Iris pigment epithelial cell (primary cell): ENCODE data around the gene NAGLU.
A peak's percentile ranks its signal among the peaks of the same experiment; 100 is the strongest.
"Not testable (repeated sequence)": the region's sequence is repeated elsewhere in the genome, so short reads cannot be mapped to it uniquely, and the experiment has no call there.

Experiments used
- DNase-seq: peaks from one replicate; pipeline ENCODE4 v3.0.0-alpha.2; 2011; ENCODE audit warnings: low read depth

The NAGLU gene

GRCh38 chr17:42545755-42546505 is 9.9 kb downstream of the NAGLU start:
- DNase-seq, result not testable (repeated sequence)

DNA sequence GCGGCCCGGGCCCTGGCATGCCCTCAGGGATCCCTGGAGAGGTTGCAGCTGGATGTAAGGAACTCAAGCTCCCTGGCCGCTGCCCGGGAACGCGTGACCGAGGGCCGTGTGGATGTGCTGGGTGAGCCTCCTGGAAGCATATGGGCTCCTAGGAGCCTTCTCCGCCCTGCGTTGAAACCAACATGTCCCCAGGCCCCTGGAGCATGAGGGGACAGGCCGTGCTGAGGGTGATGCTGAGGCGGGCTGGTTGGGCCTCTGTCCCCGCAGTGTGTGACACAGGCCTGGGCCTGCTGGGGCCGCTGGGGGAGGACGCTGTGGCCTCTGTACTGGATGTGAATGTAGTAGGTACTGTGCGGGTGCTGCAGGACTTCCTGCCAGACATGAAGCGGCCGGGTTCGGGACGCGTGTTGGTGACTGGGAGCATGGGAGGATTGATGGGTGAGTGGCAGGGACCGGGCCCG is 11.0 kb downstream of the NAGLU start:
- no peak for DNase-seq

- DNase-seq, result no peak
Observed at GRCh38 chr17:42547698-42548069, 11.6 kb downstream of the NAGLU start.

- DNase-seq, result peak; percentile 56
Observed at GRCh38 chr17:42548070-42548837, 12.2 kb downstream of the NAGLU start.

- no peak for DNase-seq
Observed at GRCh38 chr17:42548993-42549755, 13.1 kb downstream of the NAGLU start.

DNA sequence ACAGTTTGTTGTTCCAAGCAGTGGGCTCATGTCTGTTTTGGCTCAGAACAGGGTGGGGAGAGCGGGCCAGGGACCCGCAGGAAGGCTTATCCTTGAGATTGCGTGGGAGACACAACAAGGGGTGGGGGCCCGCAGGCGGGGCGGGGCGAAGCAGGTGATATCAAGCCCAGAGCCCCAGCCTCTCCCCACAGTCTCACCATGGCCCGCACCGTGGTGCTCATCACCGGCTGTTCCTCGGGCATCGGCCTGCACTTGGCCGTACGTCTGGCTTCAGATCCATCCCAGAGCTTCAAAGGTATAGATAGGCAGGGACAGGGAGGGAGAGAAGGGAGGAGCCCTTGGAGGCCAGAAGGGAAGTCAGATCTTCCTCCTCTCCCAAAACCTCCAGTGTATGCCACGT is 16.7 kb downstream of the NAGLU start, which contains the start of gene HSD17B1:
Gene HSD17B1, plus strand, starts transcription at position 188 of the 400 bp plus-strand sequence. Its CDS starts 11 bp downstream, at position 199.
- DNase-seq, result not testable (repeated sequence)

- DNase-seq, result no peak
Observed at GRCh38 chr17:42553161-42553818, 17.2 kb downstream of the NAGLU start.

DNA sequence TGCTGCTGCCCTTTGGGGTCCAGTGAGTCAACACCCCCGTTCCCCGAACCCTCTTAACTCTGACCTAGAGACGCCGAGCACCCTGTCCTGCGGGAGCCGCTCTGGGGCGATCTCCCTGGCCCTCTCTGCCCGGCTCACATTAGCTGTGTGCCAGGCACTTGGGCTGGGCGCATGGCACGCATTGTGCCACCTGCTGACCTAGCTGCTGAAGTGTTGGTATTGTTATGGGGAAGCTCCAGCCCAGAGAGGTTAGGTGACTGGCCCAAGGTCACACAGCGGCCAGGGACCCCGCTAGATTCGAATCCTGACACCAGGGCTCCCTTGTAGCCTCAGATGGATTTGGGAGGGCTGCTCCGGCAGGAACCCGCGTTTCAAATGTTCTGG is 17.8 kb downstream of the NAGLU start:
- DNase-seq, result no peak

DNA sequence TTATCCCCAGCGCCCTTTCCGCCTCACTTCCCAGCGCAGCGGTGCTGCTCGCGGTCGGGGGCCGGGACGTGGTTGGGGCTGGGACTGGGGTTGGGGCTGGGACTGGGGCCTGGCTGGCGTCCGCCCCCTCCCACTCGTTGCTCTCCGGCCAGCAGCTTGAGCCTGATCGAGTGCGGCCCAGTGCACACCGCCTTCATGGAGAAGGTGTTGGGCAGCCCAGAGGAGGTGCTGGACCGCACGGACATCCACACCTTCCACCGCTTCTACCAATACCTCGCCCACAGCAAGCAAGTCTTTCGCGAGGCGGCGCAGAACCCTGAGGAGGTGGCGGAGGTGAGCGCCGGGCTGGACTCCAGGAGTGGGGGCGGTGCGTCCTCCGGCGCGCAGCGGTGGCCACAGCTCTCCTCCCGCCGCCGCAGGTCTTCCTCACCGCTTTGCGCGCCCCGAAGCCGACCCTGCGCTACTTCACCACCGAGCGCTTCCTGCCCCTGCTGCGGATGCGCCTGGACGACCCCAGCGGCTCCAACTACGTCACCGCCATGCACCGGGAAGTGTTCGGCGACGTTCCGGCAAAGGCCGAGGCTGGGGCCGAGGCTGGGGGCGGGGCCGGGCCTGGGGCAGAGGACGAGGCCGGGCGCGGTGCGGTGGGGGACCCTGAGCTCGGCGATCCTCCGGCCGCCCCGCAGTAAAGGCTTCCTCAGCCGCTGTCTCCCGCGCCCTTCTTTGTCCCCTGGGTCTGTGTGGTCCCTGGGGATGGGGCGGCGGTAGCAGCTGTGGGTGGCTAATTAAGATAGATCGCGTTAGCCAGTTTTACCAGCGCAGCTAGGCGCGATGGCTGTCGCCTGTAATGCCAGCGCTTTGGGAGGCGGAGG is 18.4 kb downstream of the NAGLU start:
- DNase-seq, result peak; percentile 72

DNA sequence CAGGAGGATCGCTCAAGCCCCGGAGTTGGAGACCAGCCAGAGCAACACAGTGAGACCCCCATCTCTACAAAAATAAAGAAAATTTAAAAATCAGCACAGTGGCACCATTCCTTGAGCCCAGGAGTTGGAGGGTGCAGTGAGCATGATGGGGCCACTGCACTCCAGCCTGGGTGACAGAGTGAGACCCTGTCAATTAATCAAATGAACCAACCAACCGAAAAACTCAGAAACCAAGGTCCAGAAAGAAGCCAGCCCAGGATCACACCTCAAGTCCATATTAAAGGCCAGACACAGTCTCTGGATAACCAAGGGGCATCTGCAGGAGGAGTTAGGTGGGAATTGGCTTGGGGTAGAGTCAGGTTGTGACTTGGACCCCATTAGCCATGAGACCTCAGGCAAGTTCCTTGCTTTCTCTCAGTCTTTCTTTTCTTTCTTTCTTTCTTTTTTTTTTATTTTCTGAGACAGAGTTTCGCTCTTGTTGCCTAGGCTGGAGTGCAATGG is 19.1 kb downstream of the NAGLU start:
- no peak for DNase-seq

DNA sequence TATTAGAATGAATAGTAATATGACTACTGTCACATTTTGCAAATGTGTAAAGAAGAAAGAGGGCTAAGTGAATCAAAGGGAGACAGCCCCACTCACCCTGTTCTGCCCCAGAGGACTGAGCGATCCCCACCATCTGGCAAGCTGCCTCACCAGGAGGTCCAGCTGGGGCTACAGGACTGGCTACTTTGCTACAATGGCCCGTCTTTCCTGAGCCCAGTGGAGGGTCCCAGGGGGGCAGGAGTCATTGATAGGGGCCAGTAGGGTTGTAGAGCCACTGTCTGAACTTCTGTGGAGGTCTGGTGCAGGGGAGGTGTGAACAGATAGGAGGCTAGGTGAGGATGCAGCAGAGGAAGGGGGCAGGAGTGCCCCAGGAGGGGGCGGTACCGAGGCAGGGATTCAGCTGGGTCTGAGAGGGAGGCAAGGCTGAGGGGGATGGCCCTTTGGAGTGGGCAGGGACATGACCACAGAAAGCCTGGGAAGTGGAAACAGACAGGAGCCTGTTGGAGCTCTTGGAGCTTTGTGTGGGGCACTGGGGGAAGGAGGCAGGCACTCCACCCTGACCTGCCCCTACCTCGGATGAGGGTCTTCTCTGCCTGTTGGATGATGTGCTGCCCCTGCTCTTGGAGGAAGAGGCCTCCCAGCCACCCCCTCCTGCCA is 20.0 kb downstream of the NAGLU start:
- DNase-seq, result not testable (repeated sequence)

GRCh38 chr17:42559075-42559474 is 23.0 kb downstream of the NAGLU start:
- no peak for DNase-seq

GRCh38 chr17:42560246-42560645 is 24.2 kb downstream of the NAGLU start:
- no peak for DNase-seq

- DNase-seq, result peak; percentile 97
Observed at GRCh38 chr17:42561897-42562387, 25.9 kb downstream of the NAGLU start, which contains the start of gene COASY. Gene COASY, plus strand, starts transcription at chr17:42562148. Its CDS starts 475 bp downstream, at chr17:42562623.

- DNase-seq, result peak; percentile 51
Observed at GRCh38 chr17:42562388-42563142, 26.5 kb downstream of the NAGLU start.

DNA sequence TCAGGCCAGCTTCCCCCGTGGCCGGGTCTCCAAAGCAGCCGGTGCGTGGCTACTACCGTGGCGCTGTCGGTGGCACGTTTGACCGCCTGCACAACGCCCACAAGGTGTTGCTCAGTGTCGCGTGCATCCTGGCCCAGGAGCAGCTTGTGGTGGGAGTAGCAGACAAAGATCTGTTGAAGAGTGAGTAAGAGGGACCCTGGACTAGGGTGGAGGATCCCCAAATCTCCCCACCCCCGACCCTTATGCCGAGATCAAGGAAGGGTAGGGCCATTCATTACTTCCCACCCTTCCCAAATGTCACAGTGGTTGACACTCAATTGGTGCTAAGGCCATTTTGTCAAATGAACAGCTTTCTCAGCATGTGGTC is 27.1 kb downstream of the NAGLU start:
- DNase-seq, result no peak

DNA sequence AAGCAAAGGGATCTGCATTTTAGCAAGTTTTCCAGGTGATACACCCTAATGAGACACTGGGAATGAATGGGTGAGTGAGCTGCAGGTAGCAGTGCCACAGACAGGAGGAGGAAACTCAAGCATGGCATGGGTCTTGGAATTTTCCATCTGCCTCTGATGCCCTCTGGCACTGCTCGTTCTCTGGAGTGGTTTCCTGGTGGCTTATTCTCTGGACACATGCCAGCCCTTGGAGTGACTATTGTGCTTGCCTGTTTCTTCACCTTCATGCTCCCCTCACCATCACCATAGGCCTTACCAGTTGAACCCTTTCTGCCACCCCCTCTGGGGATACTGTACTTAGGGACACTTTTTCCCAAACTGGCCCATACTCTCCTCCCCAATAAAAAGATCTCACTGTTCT is 27.5 kb downstream of the NAGLU start:
- DNase-seq, result no peak

- DNase-seq, result no peak
Observed at GRCh38 chr17:42563950-42564349, 27.9 kb downstream of the NAGLU start.

DNA sequence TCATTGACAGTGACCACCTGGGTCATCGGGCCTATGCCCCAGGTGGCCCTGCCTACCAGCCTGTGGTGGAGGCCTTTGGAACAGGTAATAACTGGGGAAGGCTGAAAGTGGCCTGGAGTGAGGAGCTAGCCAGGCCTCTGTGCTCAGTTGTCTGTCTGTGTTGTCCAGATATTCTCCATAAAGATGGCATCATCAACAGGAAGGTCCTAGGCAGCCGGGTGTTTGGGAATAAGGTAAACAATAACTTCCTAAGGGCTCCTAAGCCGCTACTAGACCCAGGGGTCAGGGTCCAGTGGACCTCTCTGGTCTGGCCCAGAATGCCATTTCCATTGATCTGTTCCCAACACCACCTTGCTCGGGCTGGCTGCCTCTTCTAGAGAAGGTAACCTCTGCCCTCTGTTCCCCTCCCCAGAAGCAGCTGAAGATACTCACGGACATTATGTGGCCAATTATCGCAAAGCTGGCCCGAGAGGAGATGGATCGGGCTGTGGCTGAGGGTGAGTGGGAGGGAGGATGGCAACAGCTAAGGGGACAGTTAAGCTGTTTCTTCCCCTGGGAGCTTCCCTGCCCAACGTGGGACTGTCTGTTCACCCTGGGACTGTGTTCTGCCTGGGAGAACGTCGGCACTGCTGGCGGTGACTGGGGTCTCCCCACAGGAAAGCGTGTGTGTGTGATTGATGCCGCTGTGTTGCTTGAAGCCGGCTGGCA is 28.9 kb downstream of the NAGLU start:
- DNase-seq, result no peak
